HUES64 (cell line): ENCODE data around the gene SREBF1.

Experiments
- H3K27ac ChIP-seq: 2 replicates; pipeline ENCODE4 v1.7.0; 2013; ENCODE audit warnings: low read depth, low read length, inconsistent platforms
- H3K27me3 ChIP-seq: 2 replicates; pipeline ENCODE4 v1.6.1; 2013; ENCODE audit warnings: mild to moderate bottlenecking, low read length; ENCODE audit not compliant: insufficient read depth
- H3K36me3 ChIP-seq: 2 replicates; pipeline ENCODE4 v1.6.1; 2013; ENCODE audit warnings: mild to moderate bottlenecking, low read length; ENCODE audit not compliant: insufficient read depth
- H3K4me1 ChIP-seq: 2 replicates; pipeline ENCODE4 v1.6.1; 2013; ENCODE audit warnings: mild to moderate bottlenecking, low read length, moderate library complexity; ENCODE audit not compliant: insufficient read depth
- H3K4me3 ChIP-seq: 2 replicates; pipeline ENCODE4 v1.5.1; 2013; ENCODE audit warnings: mild to moderate bottlenecking, low read length, moderate library complexity
- H3K9ac ChIP-seq: 2 replicates; pipeline ENCODE4 v1.6.1; 2013; ENCODE audit warnings: mild to moderate bottlenecking, low read depth, low read length
- H3K9me3 ChIP-seq: 2 replicates; pipeline ENCODE4 v1.6.1; 2013; ENCODE audit warnings: low read depth, low read length; ENCODE audit not compliant: insufficient read depth
- WGBS: fragments of 150-250, 120-280 bp; methylation state at CpG from one replicate; pipeline ENCODE4 v1.1.7; 2013; ENCODE audit warnings: missing lambda C conversion rate; 5-methylcytosine and 5-hydroxymethylcytosine counted together

Gene SREBF1

GRCh38 chr17:17814162-17815061 is 22.4 kb downstream of the SREBF1 start:
- 95% methylated on average over 20 of the region's 20 CpGs for WGBS
- peaks cover 17% of the 10 kb centered on the region for H3K4me1 ChIP-seq
- peaks cover 60% of the 10 kb centered on the region for H3K36me3 ChIP-seq

GRCh38 chr17:17813725-17814095 is 23.1 kb downstream of the SREBF1 start:
- Histone ChIP-seq H3K4me3 (no peak overlapping the region), H3K9me3 (no peaks in the 10 kb centered on the region), H3K27ac (no peak overlapping the region), H3K27me3 (peaks cover 22% of the 10 kb centered on the region), H3K4me1 (peaks cover 17% of the 10 kb centered on the region), H3K36me3 (peaks cover 52% of the 10 kb centered on the region), H3K9ac (no peak overlapping the region)
- 92% methylated on average over 16 of the region's 16 CpGs for WGBS

More at GRCh38 chr17:17814162-17815061, 22.4 kb downstream of the SREBF1 start:
- Histone ChIP-seq H3K9ac (no peak overlapping the region), H3K9me3 (no peaks in the 10 kb centered on the region), H3K4me3 (no peak overlapping the region), H3K27ac (no peak overlapping the region), H3K27me3 (peaks cover 16% of the 10 kb centered on the region)

- Histone ChIP-seq H3K9ac (no peak overlapping the region), H3K27me3 (peaks cover 26% of the 10 kb centered on the region), H3K4me1 (peaks cover 17% of the 10 kb centered on the region), H3K36me3 (peaks cover 48% of the 10 kb centered on the region), H3K27ac (no peak overlapping the region), H3K9me3 (no peaks in the 10 kb centered on the region), H3K4me3 (no peak overlapping the region)
- WGBS = 96% methylated on average over 25 of the region's 25 CpGs
Observed at GRCh38 chr17:17813055-17813724, 23.6 kb downstream of the SREBF1 start.

GRCh38 chr17:17812211-17813054 is 24.4 kb downstream of the SREBF1 start:
- H3K4me1 ChIP-seq = peaks cover 17% of the 10 kb centered on the region
- H3K9ac ChIP-seq = no peak overlapping the region
- H3K27me3 ChIP-seq = peaks cover 26% of the 10 kb centered on the region
- H3K36me3 ChIP-seq = peaks cover 43% of the 10 kb centered on the region
- H3K9me3 ChIP-seq = no peaks in the 10 kb centered on the region
- 64% methylated on average over 59 of the region's 59 CpGs for WGBS
- H3K4me3 ChIP-seq = no peak overlapping the region
- H3K27ac ChIP-seq = no peak overlapping the region

GRCh38 chr17:17811381-17812210 is 25.2 kb downstream of the SREBF1 start:
- Histone ChIP-seq H3K36me3 (peaks cover 35% of the 10 kb centered on the region), H3K9ac (no peak overlapping the region), H3K9me3 (no peaks in the 10 kb centered on the region), H3K27me3 (peaks cover 26% of the 10 kb centered on the region), H3K4me3 (no peak overlapping the region), H3K27ac (no peak overlapping the region), H3K4me1 (peaks cover 17% of the 10 kb centered on the region)
- 25% methylated on average over 12 of the region's 15 CpGs for WGBS

- 15% methylated on average over 24 of the region's 27 CpGs for WGBS
- Histone ChIP-seq H3K4me1 (peaks cover 17% of the 10 kb centered on the region), H3K27ac (no peak overlapping the region)
Observed at GRCh38 chr17:17810895-17811248, 25.9 kb downstream of the SREBF1 start.

GRCh38 chr17:17810084-17810894 is 26.5 kb downstream of the SREBF1 start:
- Histone ChIP-seq H3K36me3 (peaks cover 23% of the 10 kb centered on the region), H3K27me3 (peaks cover 26% of the 10 kb centered on the region), H3K4me1 (peaks cover 17% of the 10 kb centered on the region), H3K27ac (no peak overlapping the region), H3K9me3 (no peaks in the 10 kb centered on the region), H3K9ac (peak overlapping the region; percentile 73), H3K4me3 (peak overlapping the region; percentile 57)
- 2% methylated on average over 68 of the region's 68 CpGs for WGBS

More at GRCh38 chr17:17810895-17811248, 25.9 kb downstream of the SREBF1 start:
- H3K4me3 ChIP-seq = peak overlapping the region; percentile 57
- H3K36me3 ChIP-seq = peaks cover 29% of the 10 kb centered on the region
- peak overlapping the region; percentile 73; the same call in 1 of the 2 replicates for H3K9ac ChIP-seq
- peaks cover 26% of the 10 kb centered on the region for H3K27me3 ChIP-seq
- H3K9me3 ChIP-seq = no peaks in the 10 kb centered on the region

GRCh38 chr17:17809531-17810083 is 27.2 kb downstream of the SREBF1 start:
- Histone ChIP-seq H3K27ac (no peak overlapping the region), H3K36me3 (peaks cover 17% of the 10 kb centered on the region), H3K4me1 (peaks cover 17% of the 10 kb centered on the region), H3K9me3 (no peaks in the 10 kb centered on the region), H3K27me3 (peaks cover 26% of the 10 kb centered on the region), H3K4me3 (peak overlapping the region; percentile 57), H3K9ac (peak overlapping the region; percentile 73; the same call in 1 of the 2 replicates)
- 1% methylated on average over 49 of the region's 52 CpGs for WGBS

- 24% methylated on average over 15 of the region's 15 CpGs for WGBS
- no peak overlapping the region for H3K9ac ChIP-seq
- H3K36me3 ChIP-seq = peaks cover 9% of the 10 kb centered on the region; the same call in 1 of the 2 replicates
- peaks cover 17% of the 10 kb centered on the region for H3K4me1 ChIP-seq
- no peaks in the 10 kb centered on the region for H3K9me3 ChIP-seq
- peak overlapping the region; percentile 19; the same call in 1 of the 2 replicates for H3K4me3 ChIP-seq
- H3K27me3 ChIP-seq = peaks cover 26% of the 10 kb centered on the region
- no peak overlapping the region for H3K27ac ChIP-seq
Observed at GRCh38 chr17:17808706-17809432, 27.9 kb downstream of the SREBF1 start.
